Panc1 (cell line): ENCODE results near the gene CDK14.

Experiments used
- CTCF ChIP-seq: fragments of 450-650 bp; IDR thresholded peaks from 2 replicates; pipeline ENCODE4 v1.5.1; 2017; ENCODE audit warnings: mild to moderate bottlenecking
- POLR2AphosphoS5 ChIP-seq: IDR thresholded peaks from 2 replicates; pipeline ENCODE4 v1.6.1; 2012; ENCODE audit warnings: mild to moderate bottlenecking, low read depth, low read length, moderate library complexity

GRCh38 chr7:90736968-90737939 lies 141.1 kb downstream of the CDK14 start:
- TF ChIP-seq CTCF = no peak
- no peak for TF ChIP-seq POLR2AphosphoS5
